OCI-LY3 (cell line): ENCODE data around the gene ATP6V0C.

Experiments used
- EZH2phosphoT487 ChIP-seq: fragments of 200-600 bp; shearing (Covaris generic); IDR thresholded peaks from 2 replicates; pipeline ENCODE4 v1.6.1; 2018; ENCODE audit warnings: antibody characterized with exemption, mixed run types, low read depth
- TF ChIP-seq, protein P1 (sequence below): fragments of 200-600, 300-600 bp; sonication (generic); IDR thresholded peaks from 2 replicates; pipeline ENCODE4 v1.5.1; 2014; ENCODE audit warnings: antibody characterized with exemption, low read length, low read depth

DNA sequence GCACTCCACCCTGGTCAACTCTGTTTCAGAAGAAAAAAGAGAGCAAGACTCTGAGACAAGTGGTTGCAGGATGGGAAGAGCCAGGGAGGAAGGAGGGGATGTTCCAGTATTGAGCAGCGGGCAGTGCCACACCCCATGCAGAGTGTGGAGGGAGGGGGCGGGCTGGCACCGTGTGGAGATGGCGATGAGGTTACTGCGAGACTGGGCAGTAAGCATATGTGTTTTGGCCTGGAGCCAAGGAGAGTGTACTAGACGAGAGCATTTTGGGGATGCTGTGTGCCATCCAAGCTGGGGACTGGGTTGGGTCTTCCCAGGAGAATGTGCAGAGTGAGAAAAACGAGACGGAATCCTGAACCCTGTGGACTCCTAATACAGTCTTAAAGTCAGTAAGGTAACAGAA is 35.5 kb upstream of the ATP6V0C start:
- TF ChIP-seq, protein P1, sequence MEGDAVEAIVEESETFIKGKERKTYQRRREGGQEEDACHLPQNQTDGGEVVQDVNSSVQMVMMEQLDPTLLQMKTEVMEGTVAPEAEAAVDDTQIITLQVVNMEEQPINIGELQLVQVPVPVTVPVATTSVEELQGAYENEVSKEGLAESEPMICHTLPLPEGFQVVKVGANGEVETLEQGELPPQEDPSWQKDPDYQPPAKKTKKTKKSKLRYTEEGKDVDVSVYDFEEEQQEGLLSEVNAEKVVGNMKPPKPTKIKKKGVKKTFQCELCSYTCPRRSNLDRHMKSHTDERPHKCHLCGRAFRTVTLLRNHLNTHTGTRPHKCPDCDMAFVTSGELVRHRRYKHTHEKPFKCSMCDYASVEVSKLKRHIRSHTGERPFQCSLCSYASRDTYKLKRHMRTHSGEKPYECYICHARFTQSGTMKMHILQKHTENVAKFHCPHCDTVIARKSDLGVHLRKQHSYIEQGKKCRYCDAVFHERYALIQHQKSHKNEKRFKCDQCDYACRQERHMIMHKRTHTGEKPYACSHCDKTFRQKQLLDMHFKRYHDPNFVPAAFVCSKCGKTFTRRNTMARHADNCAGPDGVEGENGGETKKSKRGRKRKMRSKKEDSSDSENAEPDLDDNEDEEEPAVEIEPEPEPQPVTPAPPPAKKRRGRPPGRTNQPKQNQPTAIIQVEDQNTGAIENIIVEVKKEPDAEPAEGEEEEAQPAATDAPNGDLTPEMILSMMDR = no peak
- no peak for TF ChIP-seq EZH2phosphoT487
